ENCODE measurements around the gene GALNT2.

GALNT2 gene

DNA sequence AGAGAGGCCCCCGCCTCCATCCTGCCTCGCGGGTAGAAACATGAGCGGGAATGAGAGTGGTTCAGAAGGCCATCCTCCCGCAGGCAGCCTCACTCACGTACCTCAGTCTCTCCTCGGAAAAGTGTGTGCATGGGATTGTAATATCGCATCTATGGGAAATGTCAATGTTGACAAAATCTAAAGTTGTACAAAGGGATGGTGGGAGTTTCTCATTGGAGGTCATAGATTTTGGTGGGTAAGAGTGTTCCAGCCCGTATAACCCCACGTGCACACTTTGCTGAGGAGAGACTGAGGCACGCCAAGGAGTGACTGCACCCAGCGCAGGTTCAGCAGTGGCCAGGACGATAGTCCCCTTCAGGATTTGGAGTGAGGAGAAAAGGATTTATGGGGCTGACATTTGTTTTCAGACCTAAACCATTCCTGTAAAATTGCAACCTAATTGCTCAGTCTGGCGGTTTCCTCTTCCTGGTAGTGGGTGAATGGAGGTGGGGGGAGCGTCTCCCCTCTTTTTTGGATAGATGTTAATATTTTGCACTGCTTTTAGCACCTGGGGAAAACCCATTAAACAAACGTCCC, 59.6 kb downstream of the GALNT2 start:
- Histone ChIP-seq H3K27ac (no peak overlapping the region), H3K4me3 (no peak overlapping the region)
- no peak for TF ChIP-seq CTCF (IDR thresholded peaks at IDR 0.05)
- no peak for DNase-seq (ENCODE audit: low spot score)

- Histone ChIP-seq H3K27ac (no peak overlapping the region), H3K4me3 (no peak overlapping the region)
- no peak for DNase-seq (ENCODE audit: low spot score)
- no peak for TF ChIP-seq CTCF (IDR thresholded peaks at IDR 0.05)
These were observed 60.3 kb downstream of the GALNT2 start for GRCh38 chr1:230127105-230128054.

DNA sequence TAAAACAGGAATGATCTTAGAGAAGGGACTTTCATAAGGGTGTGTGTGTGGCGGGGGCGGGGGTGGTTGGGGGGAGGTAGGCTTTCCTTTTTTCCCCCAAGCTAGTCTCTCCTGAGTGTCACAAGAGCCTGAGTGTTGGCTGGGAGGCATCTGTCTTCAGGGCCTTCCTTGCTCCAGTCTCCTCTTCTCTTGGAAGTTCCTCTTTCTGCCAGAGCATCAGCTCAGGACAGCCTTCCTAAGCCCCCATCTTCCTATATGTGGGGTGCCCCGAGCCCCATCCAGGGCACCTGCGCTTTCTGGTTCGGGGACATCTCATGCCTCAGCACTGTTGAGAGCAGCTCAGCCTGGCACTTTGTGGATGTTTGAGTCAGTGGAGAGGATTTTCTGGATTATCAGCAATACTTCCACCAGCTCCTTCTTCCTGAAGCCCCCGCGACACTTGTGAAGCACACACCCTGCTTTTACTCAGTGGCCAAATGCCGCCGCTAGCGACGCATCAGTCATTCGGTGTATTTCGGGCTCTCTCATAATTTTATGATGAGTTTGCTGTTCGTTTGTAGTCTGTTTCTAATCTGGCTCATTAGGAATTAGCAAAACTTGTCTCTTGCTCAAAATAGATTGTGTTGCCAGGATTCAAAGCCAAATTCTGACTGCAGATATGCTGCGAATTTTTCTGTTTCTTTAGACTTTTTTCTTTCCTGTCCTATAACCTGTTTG, 61.7 kb downstream of the GALNT2 start:
- Histone ChIP-seq H3K27ac (no peak overlapping the region), H3K4me3 (no peak overlapping the region)
- TF ChIP-seq CTCF (IDR thresholded peaks at IDR 0.05), result no peak
- DNase-seq (ENCODE audit: low spot score), result no peak

GRCh38 chr1:230129341-230129740, 62.3 kb downstream of the GALNT2 start:
- TF ChIP-seq CTCF (IDR thresholded peaks at IDR 0.05), result no peak
- Histone ChIP-seq H3K4me3 (no peak overlapping the region), H3K27ac (no peak overlapping the region)
- DNase-seq (ENCODE audit: low spot score), result no peak

GRCh38 chr1:230130172-230130944, 63.3 kb downstream of the GALNT2 start:
- no peak for DNase-seq (ENCODE audit: low spot score)
- Histone ChIP-seq H3K27ac (no peak overlapping the region), H3K4me3 (no peak overlapping the region)
- TF ChIP-seq CTCF (IDR thresholded peaks at IDR 0.05), result no peak

GRCh38 chr1:230131457-230131856, 64.4 kb downstream of the GALNT2 start:
- DNase-seq (ENCODE audit: low spot score), result no peak
- Histone ChIP-seq H3K4me3 (no peak overlapping the region), H3K27ac (no peak overlapping the region)
- no peak for TF ChIP-seq CTCF (IDR thresholded peaks at IDR 0.05)
